GM12872 (cell line): ENCODE results near the gene DNASE1L1.

Experiments used
- TF ChIP-seq, protein P1 (sequence below): IDR thresholded peaks from 3 replicates; pipeline ENCODE4 v1.5.1; 2011; ENCODE audit warnings: low read depth, mild to moderate bottlenecking, low read length, moderate library complexity; ENCODE audit not compliant: insufficient read depth

Gene DNASE1L1

GRCh38 chrX:154429711-154430110 lies 20.7 kb upstream of the DNASE1L1 start:
- TF ChIP-seq, protein P1, sequence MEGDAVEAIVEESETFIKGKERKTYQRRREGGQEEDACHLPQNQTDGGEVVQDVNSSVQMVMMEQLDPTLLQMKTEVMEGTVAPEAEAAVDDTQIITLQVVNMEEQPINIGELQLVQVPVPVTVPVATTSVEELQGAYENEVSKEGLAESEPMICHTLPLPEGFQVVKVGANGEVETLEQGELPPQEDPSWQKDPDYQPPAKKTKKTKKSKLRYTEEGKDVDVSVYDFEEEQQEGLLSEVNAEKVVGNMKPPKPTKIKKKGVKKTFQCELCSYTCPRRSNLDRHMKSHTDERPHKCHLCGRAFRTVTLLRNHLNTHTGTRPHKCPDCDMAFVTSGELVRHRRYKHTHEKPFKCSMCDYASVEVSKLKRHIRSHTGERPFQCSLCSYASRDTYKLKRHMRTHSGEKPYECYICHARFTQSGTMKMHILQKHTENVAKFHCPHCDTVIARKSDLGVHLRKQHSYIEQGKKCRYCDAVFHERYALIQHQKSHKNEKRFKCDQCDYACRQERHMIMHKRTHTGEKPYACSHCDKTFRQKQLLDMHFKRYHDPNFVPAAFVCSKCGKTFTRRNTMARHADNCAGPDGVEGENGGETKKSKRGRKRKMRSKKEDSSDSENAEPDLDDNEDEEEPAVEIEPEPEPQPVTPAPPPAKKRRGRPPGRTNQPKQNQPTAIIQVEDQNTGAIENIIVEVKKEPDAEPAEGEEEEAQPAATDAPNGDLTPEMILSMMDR, result no peak

DNA sequence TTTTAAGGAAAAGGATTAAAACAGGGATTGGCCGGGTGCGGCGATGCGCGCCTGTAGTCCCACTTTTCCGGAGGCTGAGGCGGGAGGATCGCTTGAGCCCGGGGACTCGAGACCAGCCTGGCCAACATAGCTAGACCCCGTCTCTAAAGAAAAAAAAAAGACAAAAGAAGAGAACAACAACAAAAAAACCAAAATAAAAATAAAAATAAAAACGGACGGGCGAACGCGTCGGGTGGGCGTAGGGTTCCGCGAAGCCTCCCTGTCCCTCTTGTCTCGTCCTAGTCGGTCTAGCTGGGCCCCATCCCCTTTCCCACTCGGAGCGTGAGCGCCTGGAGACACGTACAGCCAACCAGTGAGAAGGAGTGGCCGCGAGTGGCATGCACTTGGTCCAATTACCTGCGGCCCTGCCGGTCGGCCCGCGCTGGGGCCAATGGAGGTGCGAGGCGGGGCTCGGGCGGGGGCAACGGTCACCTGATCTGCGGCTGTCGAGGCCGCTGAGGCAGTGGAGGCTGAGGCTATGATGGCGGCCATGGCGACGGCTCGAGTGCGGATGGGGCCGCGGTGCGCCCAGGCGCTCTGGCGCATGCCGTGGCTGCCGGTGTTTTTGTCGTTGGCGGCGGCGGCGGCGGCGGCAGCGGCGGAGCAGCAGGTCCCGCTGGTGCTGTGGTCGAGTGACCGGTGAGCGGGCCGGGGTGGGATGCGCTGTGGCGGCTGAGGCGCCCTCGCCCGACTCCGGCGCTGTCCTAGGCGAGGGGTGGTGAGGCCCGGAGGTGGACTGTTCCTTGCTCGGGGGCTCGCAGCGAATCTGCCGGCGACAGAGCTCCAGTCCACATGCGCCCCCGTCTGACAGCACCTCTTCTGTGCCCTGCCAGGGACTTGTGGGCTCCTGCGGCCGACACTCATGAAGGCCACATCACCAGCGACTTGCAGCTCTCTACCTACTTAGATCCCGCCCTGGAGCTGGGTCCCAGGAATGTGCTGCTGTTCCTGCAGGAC lies 19.4 kb upstream of the DNASE1L1 start, which contains the start of gene ATP6AP1:
ATP6AP1 (plus strand) TSS at position 502 of the 996 bp plus-strand sequence; CDS start at position 518, 16 bp downstream.
- TF ChIP-seq, protein P1, result no peak

- TF ChIP-seq, protein P1, result no peak
These were observed 18.1 kb upstream of the DNASE1L1 start for GRCh38 chrX:154426916-154427770.

GRCh38 chrX:154420402-154420756 lies 11.3 kb upstream of the DNASE1L1 start:
- TF ChIP-seq, protein P1, result no peak

- TF ChIP-seq, protein P1, result no peak
These were observed 10.8 kb upstream of the DNASE1L1 start for GRCh38 chrX:154419688-154420401.

GRCh38 chrX:154419189-154419588 lies 10.1 kb upstream of the DNASE1L1 start:
- TF ChIP-seq, protein P1, result no peak
